ENCODE data around the gene LTA4H.

The LTA4H gene

DNA sequence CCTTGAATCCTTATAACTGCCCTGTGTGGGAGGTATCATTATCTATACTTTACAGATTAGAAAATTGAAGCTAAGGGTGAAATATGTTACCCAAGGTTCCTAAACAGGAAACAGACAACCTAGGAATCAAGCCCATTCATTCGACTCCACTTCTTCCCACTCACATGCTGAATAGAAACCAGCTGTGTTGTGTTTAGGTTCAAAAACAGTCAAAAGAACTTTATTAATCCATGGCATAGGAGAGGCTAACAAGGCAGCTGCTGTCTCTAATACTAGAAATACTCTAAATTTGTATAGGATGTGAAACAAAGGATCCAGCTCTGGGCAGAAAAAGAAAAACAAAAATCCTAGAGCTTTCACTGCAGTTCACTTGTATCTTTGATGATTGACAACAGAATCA is 82.4 kb downstream of the LTA4H start:
- DNase-seq = no peak

GRCh38 chr12:95951515-95951914 is 83.9 kb downstream of the LTA4H start:
- DNase-seq = no peak
